HG03039 (cell line): ENCODE results near the gene ZNF747.

Experiments used
- ATAC-seq: cut with Tn5 transposase; IDR thresholded peaks from one replicate; pipeline ENCODE4 v1.9.1; 2021; ENCODE audit warnings: mild to moderate bottlenecking, moderate library complexity; ENCODE audit not compliant: unreplicated experiment

The ZNF747 gene

GRCh38 chr16:30534368-30535105 lies at the start of gene ZNF747:
Gene ZNF747, minus strand, starts transcription at chr16:30534858. Its CDS starts 179 bp downstream, at chr16:30534679.
- peak; percentile 57 for ATAC-seq

- ATAC-seq, result no peak
Measured at GRCh38 chr16:30582611-30583340, 48.1 kb upstream of the ZNF747 start.

DNA sequence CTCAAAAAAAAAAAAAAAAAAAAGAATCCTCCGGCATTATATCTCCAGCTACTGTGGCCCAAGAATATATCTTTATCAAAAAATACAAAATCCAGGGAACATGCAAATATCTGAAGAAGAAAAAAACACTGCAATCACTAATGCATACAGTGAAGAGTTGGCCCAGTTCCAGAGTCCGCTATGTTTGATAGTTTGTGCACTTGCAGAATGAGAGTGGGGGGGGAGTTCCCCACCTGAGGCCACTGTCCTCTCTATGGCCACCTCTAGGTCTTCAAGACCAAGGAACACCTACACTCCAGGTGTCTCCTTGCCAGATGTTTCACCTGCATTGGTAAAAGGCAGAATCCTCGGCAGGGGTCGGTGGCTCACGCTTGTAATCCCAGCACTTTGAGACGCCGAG lies 46.8 kb upstream of the ZNF747 start:
- ATAC-seq, result no peak

DNA sequence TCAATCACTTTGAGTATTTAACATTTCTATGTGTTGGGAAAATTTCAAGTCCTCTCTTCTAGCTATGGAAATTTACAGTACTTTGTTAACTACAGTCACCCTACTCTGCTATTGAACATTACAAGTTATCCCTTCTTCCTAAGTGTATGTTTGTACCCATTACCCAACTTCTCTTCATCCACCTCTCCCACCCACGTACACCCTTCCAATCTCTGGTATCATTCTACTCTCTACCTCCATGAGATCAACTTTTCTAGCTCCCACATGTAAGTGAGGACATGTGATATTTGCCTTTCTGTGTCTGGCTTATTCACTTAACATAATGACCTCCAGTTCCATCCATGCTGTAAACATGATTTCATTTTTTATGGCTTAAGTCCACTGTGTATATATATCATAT lies 40.0 kb upstream of the ZNF747 start:
- no peak for ATAC-seq

DNA sequence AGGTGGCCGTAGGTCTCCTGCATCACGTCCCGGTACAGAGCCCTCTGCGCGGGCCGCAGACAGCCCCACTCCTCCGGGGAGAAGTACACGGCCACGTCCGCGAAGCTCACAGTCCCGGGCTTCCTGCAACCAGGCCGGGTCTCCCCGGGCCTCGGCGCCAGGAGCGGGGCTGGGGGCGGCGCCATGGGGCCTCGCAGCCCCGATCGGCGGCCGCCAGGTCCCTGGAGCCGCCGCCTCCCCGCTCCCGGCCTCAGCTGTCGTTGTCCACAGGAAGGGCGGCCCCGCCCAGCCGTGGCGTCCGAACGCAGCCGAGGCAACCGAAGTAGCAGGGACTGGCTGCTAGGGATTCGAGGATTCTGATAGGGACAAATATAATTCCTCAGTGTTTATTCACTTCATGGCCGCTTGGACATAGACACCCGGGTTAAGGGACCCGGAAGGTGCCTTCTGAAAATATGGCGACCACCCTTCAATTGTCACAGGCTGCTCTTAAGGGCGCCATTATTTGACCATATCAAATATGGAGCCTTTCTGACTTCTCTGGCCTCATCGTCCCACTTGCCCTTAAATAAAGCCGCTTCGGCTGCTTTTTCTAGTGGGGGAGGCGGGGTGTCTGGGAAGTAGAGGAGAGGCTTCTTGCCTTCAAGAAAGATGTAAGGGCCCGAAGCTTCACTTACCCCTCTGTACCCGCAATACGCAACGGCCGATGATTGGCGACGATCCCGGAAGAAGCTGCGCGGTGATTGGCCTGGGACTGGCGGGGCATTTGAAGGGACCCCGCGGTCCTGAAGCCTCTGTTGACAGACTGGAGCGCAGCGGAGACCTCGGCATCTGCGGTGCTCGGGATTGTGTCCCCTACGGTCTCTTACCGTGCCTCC lies 37.0 kb upstream of the ZNF747 start, which contains the start of gene ZNF688:
Gene ZNF688, minus strand, starts transcription at position 270 of the 878 bp plus-strand sequence. Its CDS starts 85 bp downstream, at position 185.
- ATAC-seq, result peak; percentile 49

GRCh38 chr16:30570636-30571444 lies 36.2 kb upstream of the ZNF747 start:
- peak; percentile 3 for ATAC-seq

DNA sequence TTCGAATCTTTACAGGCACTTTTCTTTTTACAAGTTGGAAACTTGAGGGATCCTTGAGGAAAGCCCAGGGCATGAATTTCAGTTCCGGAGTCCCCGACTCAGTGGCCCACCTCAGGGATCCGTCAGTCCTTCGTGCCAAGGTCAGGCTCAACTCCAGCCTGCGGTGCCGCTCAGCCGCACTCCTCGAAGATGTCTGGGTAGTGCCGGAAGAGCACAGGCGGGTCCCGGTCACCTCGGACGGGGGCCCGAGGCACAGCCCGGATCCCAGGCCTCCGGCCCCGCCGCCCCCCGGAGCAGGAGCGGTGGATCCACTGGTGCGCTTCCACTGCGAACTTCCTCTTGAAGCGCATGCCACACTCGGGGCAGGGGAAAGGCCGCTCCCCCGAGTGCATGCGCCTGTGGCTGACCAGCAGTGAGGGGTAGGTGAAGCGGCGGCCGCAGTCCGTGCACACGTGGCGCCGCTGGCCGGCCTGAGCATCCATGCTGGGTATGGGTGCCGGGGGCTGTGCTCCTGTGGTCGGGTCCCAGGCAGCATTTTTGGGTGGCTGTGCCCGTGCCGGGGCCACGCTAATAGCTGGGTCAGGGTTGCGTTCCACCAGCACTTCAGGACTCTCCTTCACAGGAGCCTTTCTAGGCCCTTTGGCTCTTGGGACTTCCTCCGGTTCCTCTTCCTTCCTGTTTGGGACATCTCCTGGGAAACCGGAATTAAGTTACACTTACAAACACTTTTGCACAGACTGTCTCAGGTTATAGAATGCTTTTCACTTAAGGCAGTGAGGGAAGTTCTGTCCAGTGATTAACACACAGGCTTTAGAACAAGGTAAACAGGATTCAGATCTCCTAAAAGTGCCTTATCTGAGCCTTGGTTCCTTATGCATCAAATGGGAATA lies 35.3 kb upstream of the ZNF747 start:
- no peak for ATAC-seq

- ATAC-seq, result no peak
Measured at GRCh38 chr16:30569281-30569680, 34.6 kb upstream of the ZNF747 start.

DNA sequence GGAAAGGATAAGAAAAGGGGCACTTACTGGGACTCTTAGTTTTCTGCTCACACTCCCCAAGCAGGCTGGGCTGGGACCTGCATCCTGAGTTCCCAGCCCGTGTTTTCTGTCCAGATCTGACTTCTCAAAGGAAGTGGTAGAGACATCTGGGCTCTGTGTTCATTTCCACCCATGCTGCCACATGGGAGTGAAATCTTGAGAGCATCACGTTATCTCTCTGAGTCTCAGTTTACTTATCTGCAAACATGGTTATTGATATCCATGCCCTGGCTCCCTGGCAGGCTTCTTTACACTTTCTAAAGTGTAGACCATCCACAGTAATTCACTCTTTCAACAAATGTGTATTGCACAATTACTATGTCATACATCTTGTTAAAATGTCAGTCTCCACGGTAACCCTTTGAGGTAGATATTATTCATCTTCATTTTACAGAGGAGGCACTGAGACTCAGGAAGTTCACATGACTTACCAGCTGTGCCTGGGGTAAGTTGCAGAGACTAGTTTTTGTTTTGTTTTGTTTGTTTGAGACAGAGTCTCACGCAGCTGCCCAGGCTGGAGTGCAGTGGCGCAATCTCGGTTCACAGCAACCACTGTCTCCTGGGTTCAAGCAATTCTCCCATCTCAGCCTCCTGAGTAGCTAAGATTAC lies 33.5 kb upstream of the ZNF747 start:
- ATAC-seq, result no peak

- ATAC-seq, result no peak
Measured at GRCh38 chr16:30567160-30567990, 32.7 kb upstream of the ZNF747 start.

DNA sequence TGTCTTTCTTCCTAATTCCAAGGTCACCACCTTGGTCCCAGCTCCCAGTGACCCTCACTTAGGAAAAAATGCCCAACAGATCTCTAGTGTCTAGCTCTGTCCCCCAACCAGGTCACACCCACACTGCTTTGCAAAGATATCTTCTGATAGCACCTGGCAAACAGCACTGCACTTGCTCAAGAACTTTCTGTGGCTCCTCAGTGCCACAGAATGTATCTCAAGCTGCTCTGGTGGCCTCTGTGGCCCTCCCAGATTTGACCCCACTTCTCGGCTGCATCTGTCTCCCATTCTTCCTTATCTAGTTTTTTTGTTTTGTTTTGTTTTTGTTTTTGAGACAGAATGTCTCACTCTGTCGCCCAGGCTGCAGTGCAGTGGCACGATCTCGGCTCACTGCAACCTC lies 31.9 kb upstream of the ZNF747 start:
- no peak for ATAC-seq

- no peak for ATAC-seq
Measured at GRCh38 chr16:30565984-30566383, 31.3 kb upstream of the ZNF747 start.

DNA sequence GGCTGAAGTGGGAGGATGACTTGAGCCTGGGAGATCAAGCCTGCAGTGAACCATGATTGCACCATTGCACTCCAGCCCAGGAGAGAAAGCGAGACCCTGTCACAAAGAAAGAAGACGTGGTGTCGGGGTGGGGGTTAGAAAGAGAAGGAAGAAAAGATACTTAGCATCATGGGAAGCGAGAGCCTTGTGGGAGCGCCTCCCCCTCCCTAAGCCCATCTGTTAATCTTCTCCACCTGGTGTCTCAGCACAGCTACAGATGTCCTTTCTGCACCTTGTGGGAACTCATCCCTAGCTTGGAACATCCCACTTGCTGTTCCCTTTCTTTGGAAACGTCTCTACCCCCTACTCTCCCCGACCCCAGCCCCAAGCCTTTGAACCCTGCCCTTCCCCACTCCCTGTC lies 30.9 kb upstream of the ZNF747 start:
- no peak for ATAC-seq

DNA sequence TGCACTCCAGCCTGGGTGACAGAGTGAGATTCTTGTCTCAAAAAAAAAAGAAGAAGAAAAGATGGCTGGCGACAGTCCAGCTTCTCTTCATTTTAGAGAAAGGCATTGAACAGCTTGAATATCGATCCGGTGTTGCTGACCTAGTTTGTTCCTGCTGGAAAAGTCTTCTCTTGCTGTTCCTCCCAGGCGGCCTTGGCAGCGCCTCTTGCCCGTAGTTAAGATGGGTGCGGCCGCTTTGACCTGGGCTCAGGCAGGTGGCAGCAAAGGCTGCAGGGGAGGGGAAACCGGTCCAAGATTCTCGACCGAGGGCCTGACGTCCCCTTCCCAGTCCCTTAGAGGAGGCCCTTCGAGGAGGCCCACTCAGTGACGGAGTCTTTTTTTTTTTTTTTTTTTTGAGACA lies 27.4 kb upstream of the ZNF747 start:
- ATAC-seq, result no peak

DNA sequence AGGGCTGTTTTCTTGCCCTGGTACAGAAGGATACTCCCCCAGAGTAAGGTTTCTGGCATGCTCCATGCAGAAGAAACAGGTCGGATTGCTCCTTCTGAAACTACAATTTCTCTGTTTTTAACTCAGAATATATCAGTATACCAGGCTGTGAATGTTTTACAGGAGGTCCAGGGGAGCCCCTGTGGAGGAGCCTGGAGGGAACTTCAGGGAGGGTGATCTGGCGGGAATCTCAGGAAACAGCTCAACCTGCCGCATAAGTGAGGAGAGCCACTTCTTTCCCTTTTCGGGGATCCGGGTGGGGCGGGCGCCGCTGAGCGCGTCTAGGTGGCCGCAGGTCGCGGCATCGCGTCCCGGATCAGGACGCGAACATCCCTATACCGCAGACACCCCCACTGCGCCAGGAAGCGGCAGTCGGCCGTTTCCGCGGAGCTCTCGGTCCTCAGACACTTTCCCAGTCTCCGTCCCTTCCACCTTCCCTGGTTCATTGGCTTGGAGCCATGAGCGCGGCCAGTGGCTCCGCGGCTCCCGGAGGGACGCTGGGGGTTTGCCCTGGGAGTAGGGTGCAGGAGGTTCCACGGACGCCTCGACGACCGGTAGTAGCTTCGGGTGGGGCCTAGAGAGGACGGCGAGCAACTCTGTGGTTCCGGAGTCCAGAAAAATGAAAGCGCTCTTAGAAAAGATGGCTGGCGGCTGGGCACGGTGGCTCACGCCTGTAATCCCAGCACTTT lies 26.6 kb upstream of the ZNF747 start:
- ATAC-seq, result no peak

DNA sequence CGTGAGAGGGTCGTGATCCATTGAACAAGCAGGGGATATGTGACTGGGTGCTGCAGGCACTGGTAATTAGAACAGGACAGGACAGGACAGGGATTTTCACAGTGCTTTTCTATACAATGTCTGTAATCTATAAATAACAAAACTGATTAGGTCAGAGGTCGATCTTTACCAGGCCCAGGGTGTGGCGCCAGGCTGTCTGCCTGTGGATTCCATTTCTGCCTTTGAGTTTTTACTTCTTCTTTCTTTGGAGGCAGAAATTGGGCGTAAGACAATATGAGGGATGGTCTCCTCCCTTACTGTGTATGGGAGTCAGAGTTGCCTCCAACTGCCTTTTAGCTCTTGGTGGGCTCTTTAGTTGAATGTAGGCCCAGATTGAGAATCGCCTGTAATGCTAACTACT lies 25.0 kb upstream of the ZNF747 start:
- no peak for ATAC-seq

DNA sequence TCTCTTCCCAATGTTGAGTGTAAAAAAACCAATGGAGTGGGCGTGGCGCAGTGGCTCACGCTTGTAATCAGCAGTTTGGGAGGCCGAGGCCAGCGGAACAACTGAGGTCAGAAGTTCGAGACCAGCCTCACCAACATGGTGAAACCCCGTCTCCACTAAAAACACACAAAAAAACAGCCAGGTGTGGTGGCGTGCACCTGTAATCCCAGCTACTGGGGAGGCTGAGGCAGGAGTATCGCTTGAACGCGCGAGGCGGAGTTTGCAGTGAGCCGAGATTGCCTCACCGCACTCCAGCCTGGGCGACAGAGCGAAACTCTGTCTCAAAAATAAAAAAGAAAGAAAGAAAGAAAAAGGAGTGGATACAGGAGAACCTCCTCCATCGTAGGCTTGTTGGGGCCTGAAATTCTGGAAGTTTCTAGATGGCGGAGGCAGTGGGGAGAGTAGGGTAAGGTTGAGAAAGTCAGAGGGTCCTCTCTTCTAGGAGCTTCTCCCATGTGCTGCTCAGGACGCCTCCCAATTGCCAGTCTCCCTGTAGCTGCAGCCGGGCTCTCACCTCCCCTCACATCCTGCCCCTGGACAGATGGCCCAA lies 24.2 kb upstream of the ZNF747 start:
- ATAC-seq, result no peak
